H9 (cell line): ENCODE results near the gene KIF26B. TPM values are rescaled to one million over a fixed set of nuclear protein-coding genes. Genes with fewer than 3 reads are reported as not detected.

Source experiments
- DNase-seq: peaks from one replicate; pipeline ENCODE4 v3.0.0-alpha.2; 2017
- H2AFZ ChIP-seq: one replicate; pipeline ENCODE4 v1.6.1; 2013; ENCODE audit warnings: mild to moderate bottlenecking, low read length, control low read depth, moderate library complexity
- H2AK5ac ChIP-seq: 2 replicates; pipeline ENCODE4 v1.6.1; 2013; ENCODE audit warnings: low read length, control low read depth, mixed read lengths; ENCODE audit not compliant: insufficient read length
- H2BK120ac ChIP-seq: one replicate; pipeline ENCODE4 v1.6.1; 2013; ENCODE audit warnings: low read depth, mild to moderate bottlenecking, low read length, control low read depth, inconsistent platforms; ENCODE audit not compliant: poor library complexity, severe bottlenecking
- H2BK12ac ChIP-seq: 2 replicates; pipeline ENCODE4 v1.6.1; 2013; ENCODE audit warnings: low read length, control low read depth, mixed read lengths, low read depth; ENCODE audit not compliant: insufficient read length
- H2BK15ac ChIP-seq: 2 replicates; pipeline ENCODE4 v1.6.1; 2013; ENCODE audit warnings: low read depth, low read length, control low read depth
- H2BK20ac ChIP-seq: one replicate; pipeline ENCODE4 v1.6.1; 2013; ENCODE audit warnings: low read depth, mild to moderate bottlenecking, low read length, control low read depth, inconsistent platforms; ENCODE audit not compliant: poor library complexity, severe bottlenecking
- H2BK5ac ChIP-seq: 2 replicates; pipeline ENCODE4 v1.6.1; 2013; ENCODE audit warnings: low read length, control low read depth, mixed read lengths; ENCODE audit not compliant: insufficient read length
- H3K14ac ChIP-seq: 2 replicates; pipeline ENCODE4 v1.6.1; 2013; ENCODE audit warnings: low read length, control low read depth; ENCODE audit not compliant: insufficient read depth
- H3K18ac ChIP-seq: 2 replicates; pipeline ENCODE4 v1.6.1; 2013; ENCODE audit warnings: low read depth, mild to moderate bottlenecking, mixed read lengths, low read length, control low read depth; ENCODE audit not compliant: insufficient read length
- H3K23ac ChIP-seq: 2 replicates; pipeline ENCODE4 v1.6.1; 2013; ENCODE audit warnings: low read length, control low read depth, mixed read lengths, low read depth; ENCODE audit not compliant: insufficient read length
- H3K23me2 ChIP-seq: 2 replicates; pipeline ENCODE4 v1.6.1; 2013; ENCODE audit warnings: low read depth, mild to moderate bottlenecking, mixed read lengths, low read length, control low read depth; ENCODE audit not compliant: insufficient read length, poor library complexity, severe bottlenecking
- H3K27ac ChIP-seq: 2 replicates; pipeline ENCODE4 v1.5.1; 2013; ENCODE audit warnings: low read length, control low read depth, mixed read lengths, low read depth; ENCODE audit not compliant: insufficient read length
- H3K27me3 ChIP-seq: 2 replicates; pipeline ENCODE4 v1.6.1; 2013; ENCODE audit warnings: low read length, control low read depth, inconsistent platforms; ENCODE audit not compliant: insufficient read depth
- H3K4ac ChIP-seq: 2 replicates; pipeline ENCODE4 v1.6.1; 2013; ENCODE audit warnings: low read depth, mild to moderate bottlenecking, control low read depth, inconsistent platforms, low read length, moderate library complexity
- H3K4me1 ChIP-seq: 2 replicates; pipeline ENCODE4 v1.6.1; 2013; ENCODE audit warnings: low read length, control low read depth, inconsistent platforms; ENCODE audit not compliant: insufficient read depth
- H3K4me2 ChIP-seq: 2 replicates; pipeline ENCODE4 v1.6.1; 2013; ENCODE audit warnings: low read length, control low read depth, mixed read lengths; ENCODE audit not compliant: insufficient read length, insufficient read depth
- H3K56ac ChIP-seq: 2 replicates; pipeline ENCODE4 v1.6.1; 2013; ENCODE audit warnings: low read depth, mild to moderate bottlenecking, mixed read lengths, low read length, control low read depth; ENCODE audit not compliant: insufficient read length
- H3K79me1 ChIP-seq: 2 replicates; pipeline ENCODE4 v1.6.1; 2013; ENCODE audit warnings: low read depth, mild to moderate bottlenecking, moderate library complexity, low read length, control low read depth, inconsistent platforms; ENCODE audit not compliant: insufficient read depth, poor library complexity, severe bottlenecking
- H3K79me2 ChIP-seq: 2 replicates; pipeline ENCODE4 v1.6.1; 2013; ENCODE audit warnings: low read length, control low read depth, inconsistent platforms; ENCODE audit not compliant: insufficient read depth
- H3K9ac ChIP-seq: 2 replicates; pipeline ENCODE4 v1.6.1; 2013; ENCODE audit warnings: low read length, control low read depth, mixed read lengths; ENCODE audit not compliant: insufficient read length; ENCODE audit errors: extremely low read depth
- H3K9me3 ChIP-seq: one replicate; pipeline ENCODE4 v1.6.1; 2013; ENCODE audit warnings: low read depth, low read length, inconsistent platforms; ENCODE audit not compliant: control insufficient read depth
- H3T11ph ChIP-seq: one replicate; pipeline ENCODE4 v1.6.1; 2013; ENCODE audit warnings: mild to moderate bottlenecking, low read length, control low read depth, inconsistent platforms
- H4K20me1 ChIP-seq: one replicate; pipeline ENCODE4 v1.6.1; 2013; ENCODE audit not compliant: control insufficient read depth, insufficient read length, insufficient read depth
- H4K5ac ChIP-seq: 2 replicates; pipeline ENCODE4 v1.6.1; 2013; ENCODE audit warnings: low read depth, mild to moderate bottlenecking, mixed read lengths, low read length, control low read depth; ENCODE audit not compliant: insufficient read length
- H4K8ac ChIP-seq: replicated peaks from 2 replicates; pipeline ENCODE4 v1.6.1; 2013; ENCODE audit warnings: low read length, control low read depth, mixed read lengths, low read depth; ENCODE audit not compliant: insufficient read length
- H4K91ac ChIP-seq: 2 replicates; pipeline ENCODE4 v1.6.1; 2013; ENCODE audit warnings: low read depth, mild to moderate bottlenecking, moderate library complexity, mixed read lengths, low read length, control low read depth; ENCODE audit not compliant: insufficient read length
- H3K27ac Mint-ChIP-seq, 3 experiments: 2 replicates in 2 of 3; 3 replicates in 1 of 3; pipeline ENCODE4 v1.8.0; 2020 to 2021; ENCODE audit warnings: mixed read lengths in 3 of 3, mild to moderate bottlenecking in 1 of 3, moderate library complexity in 1 of 3
- H3K27me3 Mint-ChIP-seq: 2 replicates; pipeline ENCODE4 v1.8.0; 2021; ENCODE audit warnings: low read depth, mild to moderate bottlenecking, moderate library complexity, mixed read lengths
- H3K36me3 Mint-ChIP-seq, 3 experiments: 2 replicates in 2 of 3; 3 replicates in 1 of 3; pipeline ENCODE4 v1.8.0; 2020 to 2021; ENCODE audit warnings: low read depth in 3 of 3, mixed read lengths in 3 of 3; ENCODE audit not compliant: insufficient read depth in 1 of 3
- H3K4me1 Mint-ChIP-seq, 2 experiments: 2 replicates each; pipeline ENCODE4 v1.8.0; 2020; ENCODE audit warnings: mixed read lengths in 2 of 2
- H3K4me3 Mint-ChIP-seq, 2 experiments: 2 replicates in 1 of 2; 3 replicates in 1 of 2; pipeline ENCODE4 v1.8.0; 2020 to 2021; ENCODE audit warnings: mild to moderate bottlenecking in 2 of 2, mixed read lengths in 2 of 2, moderate library complexity in 1 of 2
- H3K9me3 Mint-ChIP-seq, 2 experiments: 2 replicates in 1 of 2; 3 replicates in 1 of 2; pipeline ENCODE4 v1.8.0; 2020; ENCODE audit warnings: mild to moderate bottlenecking in 2 of 2, mixed read lengths in 2 of 2, moderate library complexity in 1 of 2
- WGBS: extraction: QIAGEN DNeasy Blood & Tissue Kit; methylation state at CpG from one replicate; pipeline ENCODE4 v1.1.7; 2013; ENCODE audit warnings: missing lambda C conversion rate, low lambda C conversion rate, mixed read lengths; ENCODE audit not compliant: insufficient read length; ENCODE audit errors: extremely low coverage; 5-methylcytosine and 5-hydroxymethylcytosine counted together
- total RNA-seq: library from RNA; stranded (reverse); gene quantifications from 2 replicates; pipeline ENCODE4 v1.2.1, GENCODE V29; 2021
- TF ChIP-seq, protein P1 (sequence below): fragments of 200-600 bp; sonication (generic); conservative IDR thresholded peaks from 3 replicates; pipeline ENCODE4 v1.8.0; 2021; ENCODE audit warnings: antibody characterized with exemption, mild to moderate bottlenecking

Gene KIF26B
- total RNA-seq, 1 experiment from 2014 or later: 0.13 TPM

DNA sequence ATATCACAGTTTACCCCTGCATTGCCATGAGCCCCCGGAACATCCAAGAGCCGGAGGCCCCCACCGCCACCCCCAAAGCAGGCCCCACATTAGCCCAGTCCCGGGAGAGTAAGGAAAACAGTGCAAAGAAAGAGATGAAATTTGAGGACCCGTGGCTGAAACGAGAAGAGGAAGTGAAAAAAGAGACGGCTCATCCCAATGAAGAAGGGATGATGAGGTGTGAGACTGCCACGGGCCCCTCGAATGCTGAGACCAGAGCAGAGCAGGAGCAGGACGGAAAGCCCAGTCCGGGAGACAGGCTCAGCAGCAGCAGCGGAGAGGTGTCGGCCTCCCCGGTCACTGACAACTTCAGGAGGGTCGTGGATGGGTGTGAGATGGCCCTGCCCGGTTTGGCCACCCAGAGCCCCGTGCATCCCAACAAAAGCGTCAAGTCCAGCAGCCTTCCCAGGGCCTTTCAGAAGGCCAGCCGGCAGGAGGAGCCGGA is 532.4 kb downstream of the KIF26B start:
- H3K4me1 ChIP-seq: no peaks in the 10 kb centered on the region
- no peaks in the 10 kb centered on the region for H3K27me3 ChIP-seq
- H2BK120ac ChIP-seq: no peak overlapping the region
- H3K18ac ChIP-seq: no peak overlapping the region
- no peak overlapping the region for H2BK5ac ChIP-seq
- H3K36me3 Mint-ChIP-seq: no peaks in the 10 kb centered on the region
- no peak overlapping the region for H3K27ac ChIP-seq
- WGBS: no CpG with 5 or more reads among the region's 20 CpGs
- no peak overlapping the region for H3K14ac ChIP-seq
- H4K8ac ChIP-seq: no peak overlapping the region
- H3K4ac ChIP-seq: no peak overlapping the region
- no peaks in the 10 kb centered on the region for H4K20me1 ChIP-seq
- H3K9me3 ChIP-seq: no peaks in the 10 kb centered on the region
- peaks cover 2 to 4% of the 10 kb centered on the region in 2 experiments; a peak in 2 of 4 replicates for H3K4me1 Mint-ChIP-seq
- H2AFZ ChIP-seq: no peak overlapping the region
- H3K4me3 Mint-ChIP-seq: no peak overlapping the region; a peak in 1 of 5 replicates
- no peak overlapping the region for H3K9ac ChIP-seq
- peaks cover 34% of the 10 kb centered on the region for H3K27me3 Mint-ChIP-seq
- DNase-seq: no peak
- H3K27ac Mint-ChIP-seq: no peak overlapping the region
- H2BK12ac ChIP-seq: no peak overlapping the region
- H3K56ac ChIP-seq: no peak overlapping the region
- no peaks in the 10 kb centered on the region for H3K9me3 Mint-ChIP-seq
- no peaks in the 10 kb centered on the region for H3K79me1 ChIP-seq
- no peak overlapping the region for H3K4me2 ChIP-seq
- no peak overlapping the region for H4K5ac ChIP-seq
- H2BK20ac ChIP-seq: no peak overlapping the region
- no peaks in the 10 kb centered on the region for H3K79me2 ChIP-seq
- no peak overlapping the region for H2AK5ac ChIP-seq
- no peaks in the 10 kb centered on the region for H3K23me2 ChIP-seq
- H3K23ac ChIP-seq: no peak overlapping the region
- H4K91ac ChIP-seq: no peak overlapping the region
- no peak overlapping the region for H3T11ph ChIP-seq
- no peak overlapping the region for H2BK15ac ChIP-seq
- TF ChIP-seq, protein P1, sequence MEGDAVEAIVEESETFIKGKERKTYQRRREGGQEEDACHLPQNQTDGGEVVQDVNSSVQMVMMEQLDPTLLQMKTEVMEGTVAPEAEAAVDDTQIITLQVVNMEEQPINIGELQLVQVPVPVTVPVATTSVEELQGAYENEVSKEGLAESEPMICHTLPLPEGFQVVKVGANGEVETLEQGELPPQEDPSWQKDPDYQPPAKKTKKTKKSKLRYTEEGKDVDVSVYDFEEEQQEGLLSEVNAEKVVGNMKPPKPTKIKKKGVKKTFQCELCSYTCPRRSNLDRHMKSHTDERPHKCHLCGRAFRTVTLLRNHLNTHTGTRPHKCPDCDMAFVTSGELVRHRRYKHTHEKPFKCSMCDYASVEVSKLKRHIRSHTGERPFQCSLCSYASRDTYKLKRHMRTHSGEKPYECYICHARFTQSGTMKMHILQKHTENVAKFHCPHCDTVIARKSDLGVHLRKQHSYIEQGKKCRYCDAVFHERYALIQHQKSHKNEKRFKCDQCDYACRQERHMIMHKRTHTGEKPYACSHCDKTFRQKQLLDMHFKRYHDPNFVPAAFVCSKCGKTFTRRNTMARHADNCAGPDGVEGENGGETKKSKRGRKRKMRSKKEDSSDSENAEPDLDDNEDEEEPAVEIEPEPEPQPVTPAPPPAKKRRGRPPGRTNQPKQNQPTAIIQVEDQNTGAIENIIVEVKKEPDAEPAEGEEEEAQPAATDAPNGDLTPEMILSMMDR: no peak
